ENCODE measurements around the gene ZNF362.
"Not testable (repeated sequence)": the region's sequence is repeated elsewhere in the genome, so short reads cannot be mapped to it uniquely, and the experiment has no call there.

DNA sequence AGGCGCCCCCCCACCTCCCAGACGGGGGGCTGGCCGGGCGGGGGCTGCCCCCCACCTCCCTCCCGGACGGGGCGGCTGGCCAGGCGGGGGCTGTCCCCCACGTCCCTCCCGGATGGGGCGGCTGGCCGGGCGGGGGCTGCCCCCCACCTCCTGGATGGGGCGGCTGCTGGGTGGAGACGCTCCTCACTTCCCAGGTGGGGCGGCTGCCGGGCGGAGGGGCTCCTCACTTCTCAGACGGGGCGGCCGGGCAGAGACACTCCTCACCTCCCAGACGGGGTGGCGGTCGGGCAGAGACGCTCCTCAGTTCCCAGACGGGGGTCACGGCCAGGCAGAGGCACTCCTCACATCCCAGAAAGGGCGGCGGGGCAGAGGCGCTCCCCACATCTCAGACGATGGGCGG, 53.1 kb downstream of the ZNF362 start:
- TF ChIP-seq, protein P1, sequence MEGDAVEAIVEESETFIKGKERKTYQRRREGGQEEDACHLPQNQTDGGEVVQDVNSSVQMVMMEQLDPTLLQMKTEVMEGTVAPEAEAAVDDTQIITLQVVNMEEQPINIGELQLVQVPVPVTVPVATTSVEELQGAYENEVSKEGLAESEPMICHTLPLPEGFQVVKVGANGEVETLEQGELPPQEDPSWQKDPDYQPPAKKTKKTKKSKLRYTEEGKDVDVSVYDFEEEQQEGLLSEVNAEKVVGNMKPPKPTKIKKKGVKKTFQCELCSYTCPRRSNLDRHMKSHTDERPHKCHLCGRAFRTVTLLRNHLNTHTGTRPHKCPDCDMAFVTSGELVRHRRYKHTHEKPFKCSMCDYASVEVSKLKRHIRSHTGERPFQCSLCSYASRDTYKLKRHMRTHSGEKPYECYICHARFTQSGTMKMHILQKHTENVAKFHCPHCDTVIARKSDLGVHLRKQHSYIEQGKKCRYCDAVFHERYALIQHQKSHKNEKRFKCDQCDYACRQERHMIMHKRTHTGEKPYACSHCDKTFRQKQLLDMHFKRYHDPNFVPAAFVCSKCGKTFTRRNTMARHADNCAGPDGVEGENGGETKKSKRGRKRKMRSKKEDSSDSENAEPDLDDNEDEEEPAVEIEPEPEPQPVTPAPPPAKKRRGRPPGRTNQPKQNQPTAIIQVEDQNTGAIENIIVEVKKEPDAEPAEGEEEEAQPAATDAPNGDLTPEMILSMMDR (IDR thresholded peaks at IDR 0.05), result not testable (repeated sequence)
- not testable (repeated sequence) for TF ChIP-seq POLR2A (IDR thresholded peaks at IDR 0.05)

Data from adrenal gland (tissue), 5 donors.